Stomach smooth muscle (tissue), 2 donors: Measurements from ENCODE around the gene KLHL8.
"Not testable (repeated sequence)": the region's sequence is repeated elsewhere in the genome, so short reads cannot be mapped to it uniquely, and the experiment has no call there.

Experiments
- H3K27ac ChIP-seq: one replicate; pipeline ENCODE4 v1.7.0; 2013; ENCODE audit warnings: mild to moderate bottlenecking, low read length, inconsistent platforms
- H3K27me3 ChIP-seq, 2 donors: one replicate each; pipeline ENCODE4 v1.7.0; 2013; ENCODE audit warnings: low read length in 2 of 2; ENCODE audit not compliant: insufficient read depth in 2 of 2, control insufficient read depth in 1 of 2
- H3K36me3 ChIP-seq, 2 donors: one replicate each; pipeline ENCODE4 v1.7.0; 2013; ENCODE audit warnings: low read length in 2 of 2; ENCODE audit not compliant: control insufficient read depth in 2 of 2, insufficient read depth in 2 of 2
- H3K4me1 ChIP-seq: one replicate; pipeline ENCODE4 v1.7.0; 2013; ENCODE audit warnings: low read length; ENCODE audit not compliant: control insufficient read depth, insufficient read depth
- H3K4me3 ChIP-seq, 2 donors: one replicate each; pipeline ENCODE4 v1.7.0; 2013; ENCODE audit warnings: low read length in 2 of 2
- H3K9ac ChIP-seq, 2 donors: one replicate each; pipeline ENCODE4 v1.7.0; 2013; ENCODE audit warnings: low read length in 2 of 2, mild to moderate bottlenecking in 1 of 2
- H3K9me3 ChIP-seq, 2 donors: one replicate each; pipeline ENCODE4 v1.7.0; 2013; ENCODE audit warnings: low read length in 2 of 2; ENCODE audit not compliant: control insufficient read depth in 2 of 2
- donor health status: healthy.
- donor health status: Pancreatic carcinoma.

KLHL8 gene

DNA sequence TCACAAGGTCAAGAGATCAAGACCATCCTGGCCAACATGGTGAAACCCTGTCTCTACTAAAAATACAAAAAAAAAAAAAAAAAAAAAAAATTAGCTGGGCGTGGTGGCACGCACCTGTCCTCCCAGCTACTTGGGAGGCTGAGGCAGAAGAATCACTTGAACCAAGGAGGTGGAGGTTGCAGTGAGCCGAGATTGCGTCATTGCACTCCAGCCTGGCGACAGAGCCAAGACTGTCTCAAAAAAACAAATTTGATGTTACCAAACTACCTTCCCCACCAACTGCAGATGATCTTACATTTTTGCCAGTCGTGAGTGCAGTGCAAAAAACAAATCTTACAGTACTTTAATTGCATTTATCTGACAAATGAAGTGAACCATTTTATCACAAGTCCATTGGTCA, 74.5 kb downstream of the KLHL8 start:
- H3K27me3 ChIP-seq, H3K4me3 ChIP-seq, H3K4me1 ChIP-seq, H3K9me3 ChIP-seq, H3K9ac ChIP-seq, H3K27ac ChIP-seq: not testable (repeated sequence)
- H3K36me3 ChIP-seq: peaks cover 3 to 15% of the 10 kb centered on the region in 2 donors

DNA sequence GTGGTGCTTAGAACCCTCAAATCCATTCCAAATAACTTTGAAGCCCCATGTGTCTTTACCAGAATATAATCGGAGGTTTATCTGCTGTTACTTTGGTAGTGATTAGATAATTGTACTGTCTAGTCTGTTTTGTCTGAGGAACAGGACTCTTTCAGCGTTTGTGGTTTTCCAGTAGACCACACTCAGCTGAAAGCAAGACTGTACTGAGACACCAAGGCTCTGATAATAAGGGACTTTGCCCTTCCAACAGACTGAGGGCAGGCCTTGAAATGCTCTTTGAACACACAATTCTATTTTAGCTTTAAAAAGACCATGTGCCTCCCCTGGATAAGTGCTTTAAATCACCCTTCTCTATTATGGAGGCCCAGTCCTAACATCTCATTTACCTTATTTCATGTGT, 76.1 kb downstream of the KLHL8 start:
- Histone ChIP-seq H3K9me3 (no peaks in the 10 kb centered on the region), H3K4me1 (no peaks in the 10 kb centered on the region), H3K9ac (no peak overlapping the region), H3K36me3 (peaks cover 7 to 15% of the 10 kb centered on the region in 2 donors), H3K4me3 (no peak overlapping the region), H3K27me3 (no peaks in the 10 kb centered on the region), H3K27ac (no peak overlapping the region)

DNA sequence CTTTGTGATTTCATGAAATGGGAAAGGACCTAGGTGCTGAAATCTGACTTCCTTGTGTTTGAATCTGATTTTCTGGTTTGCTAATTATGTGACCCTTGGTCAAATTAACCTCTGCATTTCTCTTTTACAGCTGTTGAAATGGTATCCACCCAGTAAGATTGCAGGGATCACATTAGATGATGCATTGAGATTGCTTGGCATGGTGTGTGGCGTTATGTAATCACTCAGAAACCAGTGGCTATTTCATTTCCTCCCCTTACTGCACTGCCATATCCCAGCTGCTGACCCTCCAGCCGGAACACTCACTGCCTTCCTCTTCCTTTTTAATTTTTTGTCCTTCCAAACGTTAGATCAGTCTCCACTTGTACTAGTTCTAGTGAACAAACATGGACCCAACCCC, 79.0 kb downstream of the KLHL8 start:
- H3K9ac ChIP-seq: no peak overlapping the region
- H3K27ac ChIP-seq: no peak overlapping the region
- H3K4me1 ChIP-seq: no peaks in the 10 kb centered on the region
- peaks cover 16 to 23% of the 10 kb centered on the region in 2 donors for H3K36me3 ChIP-seq
- H3K27me3 ChIP-seq: no peaks in the 10 kb centered on the region
- H3K4me3 ChIP-seq: no peak overlapping the region
- H3K9me3 ChIP-seq: no peaks in the 10 kb centered on the region

- Histone ChIP-seq H3K9ac (no peak overlapping the region), H3K36me3 (peaks cover 48 to 52% of the 10 kb centered on the region in 2 donors), H3K4me3 (no peak overlapping the region), H3K4me1 (no peaks in the 10 kb centered on the region), H3K27me3 (no peaks in the 10 kb centered on the region), H3K9me3 (no peaks in the 10 kb centered on the region), H3K27ac (no peak overlapping the region)
Measured at GRCh38 chr4:87134122-87134521, 86.3 kb downstream of the KLHL8 start.

- Histone ChIP-seq H3K4me1 (no peaks in the 10 kb centered on the region), H3K36me3 (peaks cover 56 to 61% of the 10 kb centered on the region in 2 donors), H3K27ac (no peak overlapping the region), H3K9ac (no peak overlapping the region), H3K4me3 (no peak overlapping the region), H3K27me3 (no peaks in the 10 kb centered on the region), H3K9me3 (no peaks in the 10 kb centered on the region)
Measured at GRCh38 chr4:87133183-87133582, 87.2 kb downstream of the KLHL8 start.

DNA sequence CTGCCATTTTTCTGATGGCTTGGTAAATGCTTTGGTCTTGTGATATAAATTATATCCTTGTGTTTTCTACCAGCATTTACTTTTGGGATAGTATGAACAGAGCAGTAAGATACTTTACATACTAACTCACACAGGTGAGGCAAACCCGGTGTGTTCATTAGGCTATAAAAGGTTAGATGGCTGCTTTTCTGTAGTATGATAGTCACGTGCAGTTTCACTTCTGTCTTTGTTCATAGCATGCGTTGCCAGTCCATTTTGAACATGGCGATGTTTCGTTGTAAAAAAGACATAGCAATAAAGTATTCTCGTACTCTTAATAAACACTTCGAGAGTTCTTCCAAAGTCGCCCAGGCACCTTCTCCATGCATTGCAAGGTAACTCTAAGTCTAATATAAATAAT, 88.4 kb downstream of the KLHL8 start:
- no peak overlapping the region for H3K9ac ChIP-seq
- H3K27me3 ChIP-seq: no peaks in the 10 kb centered on the region
- peaks cover 58 to 65% of the 10 kb centered on the region in 2 donors for H3K36me3 ChIP-seq
- H3K27ac ChIP-seq: no peak overlapping the region
- no peaks in the 10 kb centered on the region for H3K4me1 ChIP-seq
- no peak overlapping the region for H3K4me3 ChIP-seq
- no peaks in the 10 kb centered on the region for H3K9me3 ChIP-seq

DNA sequence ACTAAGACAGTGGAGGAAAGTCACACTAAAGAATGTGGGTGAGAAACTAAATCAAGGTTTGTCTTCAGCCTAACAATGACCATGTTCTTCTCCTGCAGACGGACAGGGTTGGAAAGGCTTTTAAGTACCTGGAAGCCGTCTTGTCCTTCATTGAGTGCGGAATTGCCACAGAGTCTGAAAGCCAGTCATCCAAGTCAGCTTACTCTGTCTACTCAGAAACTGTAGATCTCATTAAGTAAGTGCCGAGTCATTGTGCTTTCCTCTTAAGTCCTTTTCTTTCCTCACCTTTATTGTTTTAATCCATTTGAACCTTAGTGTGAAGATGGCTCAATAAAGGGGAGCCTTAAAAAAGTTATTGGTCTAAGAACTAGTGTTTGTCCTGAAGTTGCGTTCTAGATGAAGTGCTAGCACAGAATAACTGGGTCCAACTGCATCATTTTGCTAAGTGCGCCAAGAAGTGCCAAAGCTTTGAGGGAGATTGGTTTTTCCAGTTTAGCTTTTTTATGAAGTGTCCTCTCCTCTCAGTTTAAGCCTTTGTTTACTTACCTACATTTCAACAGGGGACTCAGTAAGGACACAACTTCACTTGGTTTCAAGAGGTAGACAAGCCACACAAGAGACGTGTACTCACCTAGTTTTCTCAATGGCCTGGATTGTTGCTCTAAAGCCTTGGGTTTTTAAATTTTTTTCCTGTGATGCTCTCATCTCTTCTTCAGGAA, 89.3 kb downstream of the KLHL8 start:
- H3K27ac ChIP-seq: no peak overlapping the region
- peaks cover 58 to 66% of the 10 kb centered on the region in 2 donors for H3K36me3 ChIP-seq

GRCh38 chr4:87129681-87130080, 90.7 kb downstream of the KLHL8 start:
- H3K27ac ChIP-seq: no peak overlapping the region
- no peak overlapping the region for H3K4me3 ChIP-seq
- no peaks in the 10 kb centered on the region for H3K9me3 ChIP-seq
- H3K4me1 ChIP-seq: no peaks in the 10 kb centered on the region
- no peak overlapping the region for H3K9ac ChIP-seq
- H3K27me3 ChIP-seq: no peaks in the 10 kb centered on the region
- peaks cover 65 to 69% of the 10 kb centered on the region in 2 donors for H3K36me3 ChIP-seq

More for the DNA sequence above, 89.3 kb downstream of the KLHL8 start:
- no peak overlapping the region for H3K9ac ChIP-seq
- H3K4me1 ChIP-seq: no peaks in the 10 kb centered on the region
- no peak overlapping the region for H3K4me3 ChIP-seq
- no peaks in the 10 kb centered on the region for H3K27me3 ChIP-seq
- no peaks in the 10 kb centered on the region for H3K9me3 ChIP-seq

DNA sequence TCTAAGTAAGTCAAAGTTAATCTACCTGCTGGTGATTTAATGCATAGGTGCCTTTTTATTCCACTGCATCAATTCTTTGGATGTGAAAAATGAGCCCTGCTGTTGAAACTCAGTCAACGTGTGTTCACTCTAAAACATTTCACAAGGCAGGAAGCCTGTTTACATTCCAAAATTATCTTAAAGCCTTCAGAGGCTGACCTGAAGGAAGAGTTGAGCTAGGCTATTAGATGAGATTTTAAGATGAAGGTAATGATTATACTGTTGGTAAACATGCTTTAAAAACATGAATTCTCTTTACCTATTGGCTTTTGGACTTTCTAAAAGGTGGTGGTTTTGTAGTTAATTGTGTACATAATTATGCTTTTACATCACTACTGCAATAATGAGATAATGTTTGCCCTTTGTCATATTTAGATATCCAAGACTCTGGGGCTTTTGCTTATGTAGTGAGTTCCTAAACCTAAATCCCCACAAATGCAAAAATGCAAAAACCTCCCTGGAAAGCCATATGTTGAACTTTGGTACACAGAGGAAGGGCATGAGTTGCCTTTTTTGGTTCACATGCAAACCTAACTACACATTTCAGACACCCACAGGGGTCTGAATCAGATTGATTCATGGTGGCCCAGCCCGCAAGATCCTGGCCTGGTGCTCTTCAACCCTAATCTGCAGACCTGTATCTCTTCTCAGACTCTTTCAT, 92.3 kb downstream of the KLHL8 start:
- H3K9me3 ChIP-seq: no peaks in the 10 kb centered on the region
- H3K27me3 ChIP-seq: no peaks in the 10 kb centered on the region

GRCh38 chr4:87126056-87126455, 94.4 kb downstream of the KLHL8 start:
- no peak overlapping the region for H3K9ac ChIP-seq
- peaks cover 23% of the 10 kb centered on the region for H3K4me1 ChIP-seq
- peaks cover 36 to 44% of the 10 kb centered on the region in 2 donors for H3K36me3 ChIP-seq
- H3K9me3 ChIP-seq: no peaks in the 10 kb centered on the region
- no peak overlapping the region for H3K27ac ChIP-seq
- no peaks in the 10 kb centered on the region for H3K27me3 ChIP-seq
- no peak overlapping the region for H3K4me3 ChIP-seq

More for the DNA sequence above, 92.3 kb downstream of the KLHL8 start:
- Histone ChIP-seq H3K9ac (no peak overlapping the region), H3K36me3 (peaks cover 52 to 56% of the 10 kb centered on the region in 2 donors), H3K27ac (no peak overlapping the region), H3K4me1 (peaks cover 2% of the 10 kb centered on the region), H3K4me3 (no peak overlapping the region)

GRCh38 chr4:87122252-87122651, 98.2 kb downstream of the KLHL8 start:
- no peaks in the 10 kb centered on the region for H3K9me3 ChIP-seq
- H3K4me1 ChIP-seq: peaks cover 50% of the 10 kb centered on the region
- H3K9ac ChIP-seq: peak overlapping the region; percentile 4 to 58
- peaks cover 15 to 18% of the 10 kb centered on the region in 2 donors for H3K36me3 ChIP-seq
- no peaks in the 10 kb centered on the region for H3K27me3 ChIP-seq
- peak overlapping the region; percentile 97 for H3K27ac ChIP-seq
- peak overlapping the region in 1 of 2 donors; percentile 76 for H3K4me3 ChIP-seq
